Right atrium auricular region (tissue), 2 donors: Measurements from ENCODE around the gene KAZN. TPM values are rescaled to one million over a fixed set of nuclear protein-coding genes. Genes with fewer than 3 reads are reported as not detected.

ENCODE experiments used
- DNase-seq: peaks from one replicate; pipeline ENCODE4 v3.0.0-alpha.2; 2019; ENCODE audit warnings: low spot score
- H3K27ac ChIP-seq, 2 donors: fragments of 200-600 bp; sonication (generic); 1 replicate in 1 of 2; 2 replicates in 1 of 2; pipeline ENCODE4 v1.5.1; 2016 to 2019
- H3K27me3 ChIP-seq, 2 donors: fragments of 200-600 bp; sonication (generic); one replicate each; pipeline versions ENCODE4 v1.5.1 to v1.6.0; 2017 to 2019
- H3K36me3 ChIP-seq: fragments of 200-600 bp; sonication (generic); one replicate; pipeline ENCODE4 v1.5.1; 2016
- H3K4me1 ChIP-seq, 2 donors: fragments of 200-600 bp; sonication (generic); one replicate each; pipeline versions ENCODE4 v1.5.1 to v1.6.0; 2017 to 2019
- H3K4me3 ChIP-seq, 2 donors: fragments of 200-600 bp; sonication (generic); 1 replicate in 1 of 2; 2 replicates in 1 of 2; pipeline ENCODE4 v1.5.1; 2017 to 2019; ENCODE audit warnings: mild to moderate bottlenecking in 1 of 2, moderate library complexity in 1 of 2
- H3K9me3 ChIP-seq, 2 donors: fragments of 200-600 bp; sonication (generic); one replicate each; pipeline ENCODE4 v1.5.1; 2019
- total RNA-seq, 2 donors: library from RNA; depleted of rRNA; stranded (reverse); fragments of >200 nt; gene quantifications; one replicate each; pipeline ENCODE4 v1.1.0, GENCODE V29; 2016
- TF ChIP-seq, protein P1 (sequence below), 2 donors: fragments of 200-600 bp; sonication (generic); IDR thresholded peaks; one replicate each; pipeline ENCODE4 v1.5.1; 2019; ENCODE audit warnings: antibody characterized with exemption in 2 of 2

KAZN gene
- total RNA-seq, 2 donors from 2014 or later, result 3.9 to 6.8 TPM

DNA sequence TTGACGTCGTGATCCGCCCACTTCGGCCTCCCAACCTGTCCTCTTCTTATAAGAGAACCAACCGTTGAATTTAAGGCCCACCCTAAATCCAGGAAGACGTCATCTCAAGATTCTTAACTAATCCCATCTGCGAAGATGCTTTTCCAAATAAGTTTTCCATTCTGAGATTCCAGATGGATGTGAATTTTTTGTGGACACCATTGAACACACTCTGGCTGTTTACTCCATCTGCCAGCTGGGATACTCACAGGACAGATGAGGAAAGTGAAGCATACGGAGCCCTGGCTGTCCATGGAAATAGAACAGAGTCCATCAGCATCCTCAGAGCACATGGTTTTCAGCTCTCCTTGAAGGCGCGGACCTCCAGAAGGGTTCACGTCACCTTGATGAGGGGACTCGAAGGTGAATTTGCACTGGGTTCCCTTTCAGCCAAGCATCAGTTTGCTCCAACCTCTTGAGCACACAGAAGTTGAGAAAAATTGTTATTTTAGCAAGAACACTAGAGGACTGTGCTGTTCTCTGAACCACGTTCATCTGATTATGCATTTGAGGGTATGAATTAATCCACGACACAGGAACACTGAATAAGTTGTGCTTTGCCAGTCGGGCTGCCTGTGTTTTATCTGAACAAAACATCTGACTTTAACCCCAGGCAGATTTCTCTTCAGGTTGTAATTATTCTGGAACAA, 68.6 kb downstream of the KAZN start:
- no peak overlapping the region for H3K27ac ChIP-seq

GRCh38 chr1:14667651-14667984, 69.1 kb downstream of the KAZN start:
- H3K27me3 ChIP-seq, result no peaks in the 10 kb centered on the region
- no peak overlapping the region for H3K4me3 ChIP-seq
- no peaks in the 10 kb centered on the region for H3K36me3 ChIP-seq
- H3K9me3 ChIP-seq, result no peaks in the 10 kb centered on the region
- no peak for DNase-seq
- no peak overlapping the region for H3K27ac ChIP-seq
- TF ChIP-seq, protein P1, sequence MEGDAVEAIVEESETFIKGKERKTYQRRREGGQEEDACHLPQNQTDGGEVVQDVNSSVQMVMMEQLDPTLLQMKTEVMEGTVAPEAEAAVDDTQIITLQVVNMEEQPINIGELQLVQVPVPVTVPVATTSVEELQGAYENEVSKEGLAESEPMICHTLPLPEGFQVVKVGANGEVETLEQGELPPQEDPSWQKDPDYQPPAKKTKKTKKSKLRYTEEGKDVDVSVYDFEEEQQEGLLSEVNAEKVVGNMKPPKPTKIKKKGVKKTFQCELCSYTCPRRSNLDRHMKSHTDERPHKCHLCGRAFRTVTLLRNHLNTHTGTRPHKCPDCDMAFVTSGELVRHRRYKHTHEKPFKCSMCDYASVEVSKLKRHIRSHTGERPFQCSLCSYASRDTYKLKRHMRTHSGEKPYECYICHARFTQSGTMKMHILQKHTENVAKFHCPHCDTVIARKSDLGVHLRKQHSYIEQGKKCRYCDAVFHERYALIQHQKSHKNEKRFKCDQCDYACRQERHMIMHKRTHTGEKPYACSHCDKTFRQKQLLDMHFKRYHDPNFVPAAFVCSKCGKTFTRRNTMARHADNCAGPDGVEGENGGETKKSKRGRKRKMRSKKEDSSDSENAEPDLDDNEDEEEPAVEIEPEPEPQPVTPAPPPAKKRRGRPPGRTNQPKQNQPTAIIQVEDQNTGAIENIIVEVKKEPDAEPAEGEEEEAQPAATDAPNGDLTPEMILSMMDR (IDR thresholded peaks at IDR 0.05), result no peak
- H3K4me1 ChIP-seq, result no peaks in the 10 kb centered on the region

More for the DNA sequence above, 68.6 kb downstream of the KAZN start:
- H3K9me3 ChIP-seq, result no peaks in the 10 kb centered on the region
- no peaks in the 10 kb centered on the region for H3K36me3 ChIP-seq
- H3K27me3 ChIP-seq, result no peaks in the 10 kb centered on the region
- no peaks in the 10 kb centered on the region for H3K4me1 ChIP-seq
- DNase-seq, result no peak
- no peak overlapping the region for H3K4me3 ChIP-seq
- TF ChIP-seq, protein P1 (IDR thresholded peaks at IDR 0.05), result no peak

DNA sequence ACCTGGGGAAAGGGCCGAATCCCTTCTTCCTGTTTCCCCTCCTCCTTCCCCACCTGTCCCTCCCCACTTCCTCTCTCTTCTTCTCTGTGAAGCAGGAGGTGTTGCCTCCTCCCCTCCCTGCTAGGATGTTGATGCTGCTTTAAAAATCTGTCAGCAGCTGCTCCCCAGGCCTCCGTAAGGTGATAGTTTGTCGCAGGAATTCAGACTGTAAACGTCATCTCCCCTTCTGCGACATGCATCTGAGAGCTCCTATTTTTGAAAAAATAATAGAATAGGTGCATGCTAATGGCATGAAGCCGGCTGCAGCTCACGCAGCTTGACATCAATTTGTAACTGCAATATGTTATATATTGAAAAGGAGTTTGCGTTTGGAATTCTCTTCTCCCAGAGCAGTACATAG, 70.1 kb downstream of the KAZN start:
- no peak overlapping the region for H3K4me3 ChIP-seq
- no peaks in the 10 kb centered on the region for H3K36me3 ChIP-seq
- H3K27me3 ChIP-seq, result no peaks in the 10 kb centered on the region
- H3K27ac ChIP-seq, result no peak overlapping the region
- H3K9me3 ChIP-seq, result no peaks in the 10 kb centered on the region
- DNase-seq, result no peak
- TF ChIP-seq, protein P1 (IDR thresholded peaks at IDR 0.05), result no peak
- H3K4me1 ChIP-seq, result no peaks in the 10 kb centered on the region

DNA sequence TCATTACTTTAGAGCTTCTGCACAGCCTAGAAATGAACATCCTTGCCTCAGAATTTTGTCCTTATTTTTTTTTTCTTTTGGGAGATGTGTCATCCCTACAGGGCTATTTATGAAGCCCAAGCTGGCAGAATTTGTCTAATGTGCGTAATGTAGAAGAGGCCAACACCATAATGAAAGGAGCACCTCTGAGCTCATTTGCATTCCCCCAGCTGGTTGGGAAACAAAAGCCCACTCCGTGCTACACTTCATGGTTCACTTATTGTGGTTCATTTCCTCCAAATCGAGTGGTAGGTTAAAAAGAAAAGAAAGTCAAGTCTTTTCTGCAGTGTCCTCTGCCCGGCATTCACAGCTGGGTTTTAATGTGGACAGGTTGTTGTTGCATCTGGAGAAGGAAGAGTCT, 73.5 kb downstream of the KAZN start:
- H3K27me3 ChIP-seq, result no peaks in the 10 kb centered on the region
- no peak overlapping the region for H3K4me3 ChIP-seq
- H3K27ac ChIP-seq, result no peak overlapping the region
- H3K4me1 ChIP-seq, result no peaks in the 10 kb centered on the region
- peaks cover 0 to 6% of the 10 kb centered on the region in 2 donors for H3K9me3 ChIP-seq
- DNase-seq, result no peak
- TF ChIP-seq, protein P1 (IDR thresholded peaks at IDR 0.05), result no peak
- no peaks in the 10 kb centered on the region for H3K36me3 ChIP-seq

- TF ChIP-seq, protein P1 (IDR thresholded peaks at IDR 0.05), result no peak
- no peak for DNase-seq
- H3K4me1 ChIP-seq, result no peaks in the 10 kb centered on the region
- no peaks in the 10 kb centered on the region for H3K36me3 ChIP-seq
- H3K27ac ChIP-seq, result no peak overlapping the region
- H3K4me3 ChIP-seq, result no peak overlapping the region
- H3K9me3 ChIP-seq, result peaks cover 0 to 6% of the 10 kb centered on the region in 2 donors
- H3K27me3 ChIP-seq, result no peaks in the 10 kb centered on the region
Observed at GRCh38 chr1:14674030-14674429, 75.5 kb downstream of the KAZN start.

GRCh38 chr1:14676400-14676799, 77.9 kb downstream of the KAZN start:
- TF ChIP-seq, protein P1 (IDR thresholded peaks at IDR 0.05), result no peak
- Histone ChIP-seq H3K9me3 (peaks cover 0 to 6% of the 10 kb centered on the region in 2 donors), H3K27me3 (no peaks in the 10 kb centered on the region), H3K27ac (no peak overlapping the region), H3K4me1 (no peaks in the 10 kb centered on the region), H3K4me3 (no peak overlapping the region), H3K36me3 (no peaks in the 10 kb centered on the region)
- no peak for DNase-seq
